Duodenal mucosa (tissue), 2 donors: ENCODE results near the gene RUNX1.
A peak's percentile ranks its signal among the peaks of the same experiment; 100 is the strongest.

ENCODE experiments used
- H3K27ac ChIP-seq: one replicate; pipeline ENCODE4 v1.7.0; 2013; ENCODE audit warnings: low read depth, low read length
- H3K27me3 ChIP-seq, 2 donors: one replicate each; pipeline ENCODE4 v1.7.0; 2013; ENCODE audit warnings: low read length in 2 of 2, control low read depth in 1 of 2; ENCODE audit not compliant: insufficient read depth in 2 of 2, control insufficient read depth in 1 of 2
- H3K36me3 ChIP-seq, 2 donors: one replicate each; pipeline ENCODE4 v1.7.0; 2013; ENCODE audit warnings: low read length in 2 of 2, control low read depth in 1 of 2; ENCODE audit not compliant: insufficient read depth in 2 of 2, control insufficient read depth in 1 of 2
- H3K4me1 ChIP-seq, 2 donors: one replicate each; pipeline ENCODE4 v1.7.0; 2013; ENCODE audit warnings: low read length in 2 of 2, control low read depth in 1 of 2; ENCODE audit not compliant: insufficient read depth in 2 of 2, control insufficient read depth in 1 of 2
- H3K4me3 ChIP-seq, 2 donors: one replicate each; pipeline ENCODE4 v1.7.0; 2013; ENCODE audit warnings: low read length in 2 of 2, low read depth in 1 of 2
- H3K9ac ChIP-seq, 2 donors: one replicate each; pipeline ENCODE4 v1.7.0; 2013; ENCODE audit warnings: low read length in 2 of 2, low read depth in 1 of 2
- H3K9me3 ChIP-seq, 2 donors: one replicate each; pipeline ENCODE4 v1.7.0; 2013; ENCODE audit warnings: low read length in 2 of 2, control low read depth in 1 of 2; ENCODE audit not compliant: control insufficient read depth in 1 of 2

RUNX1 gene

GRCh38 chr21:34899302-34899701 is 149.8 kb downstream of the RUNX1 start:
- H3K4me1 ChIP-seq = no peaks in the 10 kb centered on the region
- no peak overlapping the region for H3K9ac ChIP-seq
- H3K27ac ChIP-seq = no peak overlapping the region

GRCh38 chr21:34897828-34898227 is 151.3 kb downstream of the RUNX1 start:
- H3K27me3 ChIP-seq = no peaks in the 10 kb centered on the region
- no peak overlapping the region for H3K4me3 ChIP-seq
- no peaks in the 10 kb centered on the region for H3K36me3 ChIP-seq
- no peak overlapping the region for H3K27ac ChIP-seq
- H3K9me3 ChIP-seq = peaks cover 4 to 10% of the 10 kb centered on the region in 2 donors
- H3K9ac ChIP-seq = no peak overlapping the region
- no peaks in the 10 kb centered on the region for H3K4me1 ChIP-seq

More at GRCh38 chr21:34899302-34899701, 149.8 kb downstream of the RUNX1 start:
- Histone ChIP-seq H3K9me3 (peaks cover 4 to 10% of the 10 kb centered on the region in 2 donors), H3K36me3 (no peaks in the 10 kb centered on the region), H3K27me3 (no peaks in the 10 kb centered on the region), H3K4me3 (no peak overlapping the region)

- Histone ChIP-seq H3K27ac (no peak overlapping the region), H3K27me3 (peaks cover 9 to 11% of the 10 kb centered on the region in 2 donors), H3K4me1 (peaks cover 7 to 10% of the 10 kb centered on the region in 2 donors), H3K9ac (no peak overlapping the region), H3K36me3 (no peaks in the 10 kb centered on the region), H3K9me3 (peaks cover 4 to 10% of the 10 kb centered on the region in 2 donors), H3K4me3 (no peak overlapping the region)
Measured at GRCh38 chr21:34894401-34894800, 154.7 kb downstream of the RUNX1 start.

GRCh38 chr21:34892209-34892608 is 156.9 kb downstream of the RUNX1 start:
- Histone ChIP-seq H3K9ac (no peak overlapping the region), H3K27ac (no peak overlapping the region), H3K4me1 (peaks cover 11 to 17% of the 10 kb centered on the region in 2 donors), H3K4me3 (no peak overlapping the region), H3K9me3 (peaks cover 0 to 1% of the 10 kb centered on the region in 2 donors), H3K27me3 (peaks cover 9 to 11% of the 10 kb centered on the region in 2 donors), H3K36me3 (no peaks in the 10 kb centered on the region)

GRCh38 chr21:34891613-34891943 is 157.5 kb downstream of the RUNX1 start:
- H3K4me1 ChIP-seq = peaks cover 11 to 19% of the 10 kb centered on the region in 2 donors
- no peaks in the 10 kb centered on the region for H3K36me3 ChIP-seq
- H3K27me3 ChIP-seq = peaks cover 9 to 11% of the 10 kb centered on the region in 2 donors
- peak overlapping the region; percentile 72 to 76 for H3K4me3 ChIP-seq
- no peaks in the 10 kb centered on the region for H3K9me3 ChIP-seq
- H3K27ac ChIP-seq = no peak overlapping the region
- peak overlapping the region in 1 of 2 donors; percentile 66 for H3K9ac ChIP-seq

GRCh38 chr21:34890724-34891612 is 158.1 kb downstream of the RUNX1 start:
- H3K9ac ChIP-seq = peak overlapping the region; percentile 54 to 66
- peaks cover 9 to 11% of the 10 kb centered on the region in 2 donors for H3K27me3 ChIP-seq
- H3K4me3 ChIP-seq = peak overlapping the region; percentile 72 to 76
- no peaks in the 10 kb centered on the region for H3K36me3 ChIP-seq
- H3K27ac ChIP-seq = peak overlapping the region; percentile 32
- no peaks in the 10 kb centered on the region for H3K9me3 ChIP-seq
- peaks cover 11 to 20% of the 10 kb centered on the region in 2 donors for H3K4me1 ChIP-seq

GRCh38 chr21:34890470-34890723 is 158.7 kb downstream of the RUNX1 start:
- Histone ChIP-seq H3K9ac (peak overlapping the region; percentile 54 to 74), H3K27me3 (peaks cover 9 to 11% of the 10 kb centered on the region in 2 donors), H3K27ac (peak overlapping the region; percentile 91), H3K9me3 (no peaks in the 10 kb centered on the region), H3K36me3 (no peaks in the 10 kb centered on the region), H3K4me1 (peaks cover 11 to 23% of the 10 kb centered on the region in 2 donors), H3K4me3 (peak overlapping the region; percentile 72 to 76)

GRCh38 chr21:34889676-34890469 is 159.2 kb downstream of the RUNX1 start:
- Histone ChIP-seq H3K9me3 (no peaks in the 10 kb centered on the region), H3K4me3 (peak overlapping the region; percentile 72 to 76), H3K36me3 (no peaks in the 10 kb centered on the region), H3K27me3 (peaks cover 9 to 11% of the 10 kb centered on the region in 2 donors), H3K9ac (peak overlapping the region; percentile 74), H3K27ac (peak overlapping the region; percentile 91), H3K4me1 (peaks cover 16 to 23% of the 10 kb centered on the region in 2 donors)

GRCh38 chr21:34889320-34889675 is 159.8 kb downstream of the RUNX1 start:
- H3K4me1 ChIP-seq = peaks cover 20 to 23% of the 10 kb centered on the region in 2 donors
- peak overlapping the region; percentile 72 to 76 for H3K4me3 ChIP-seq
- H3K27ac ChIP-seq = peak overlapping the region; percentile 91
- H3K9ac ChIP-seq = peak overlapping the region; percentile 74
- no peaks in the 10 kb centered on the region for H3K36me3 ChIP-seq
- peaks cover 9 to 11% of the 10 kb centered on the region in 2 donors for H3K27me3 ChIP-seq
- no peaks in the 10 kb centered on the region for H3K9me3 ChIP-seq
